H1 (cell line): ENCODE results near the gene DOP1A. TPM values are rescaled to one million over a fixed set of nuclear protein-coding genes. Genes with fewer than 3 reads are reported as not detected.

Experiments
- CTCF ChIA-PET: fragments of 300-600 bp; sonication (Branson Sonifier 250); formaldehyde crosslinking; loops from one replicate; lab custom pipeline; 2021; ENCODE audit not compliant: partially characterized antibody; lab: Charles Lee
- POLR2A ChIA-PET: fragments of 300-600 bp; sonication (Branson Sonifier 250); formaldehyde crosslinking; loops from one replicate; lab custom pipeline; 2021; ENCODE audit warnings: inconsistent platforms; ENCODE audit not compliant: partially characterized antibody; lab: Charles Lee
- DNase-seq, 2 experiments: peaks; one replicate each; pipeline versions ENCODE4 v3.0.0 to v3.0.0-alpha.2; 2010 to 2022; ENCODE audit warnings: low spot score in 2 of 2, low read depth in 1 of 2, mixed read lengths in 1 of 2
- FAIRE-seq: peaks from 2 replicates; lab custom pipeline; 2011; peaks lifted over from hg19 to GRCh38; lab: Jason Lieb, UNC
- H2AFZ ChIP-seq: 2 replicates; pipeline ENCODE4 v1.8.1; 2012; ENCODE audit warnings: low read length, inconsistent platforms
- H2AK5ac ChIP-seq: 2 replicates; pipeline ENCODE4 v1.6.1; 2013; ENCODE audit warnings: low read depth, low read length
- H2BK120ac ChIP-seq: replicated peaks from 2 replicates; pipeline ENCODE3; 2013; ENCODE audit warnings: low read depth, low read length, inconsistent platforms
- H2BK12ac ChIP-seq: 2 replicates; pipeline ENCODE4 v1.6.1; 2013; ENCODE audit warnings: low read depth, low read length
- H2BK15ac ChIP-seq: 2 replicates; pipeline ENCODE4 v1.6.1; 2013; ENCODE audit warnings: low read length
- H2BK20ac ChIP-seq: 2 replicates; pipeline ENCODE4 v1.6.1; 2013; ENCODE audit warnings: low read length
- H2BK5ac ChIP-seq: 2 replicates; pipeline ENCODE4 v1.6.1; 2013; ENCODE audit warnings: low read depth, low read length
- H3K14ac ChIP-seq: 2 replicates; pipeline ENCODE4 v1.6.1; 2013; ENCODE audit warnings: inconsistent platforms; ENCODE audit not compliant: insufficient read length
- H3K18ac ChIP-seq: 2 replicates; pipeline ENCODE4 v1.6.1; 2013; ENCODE audit warnings: low read length; ENCODE audit errors: extremely low read depth
- H3K23ac ChIP-seq: 2 replicates; pipeline ENCODE4 v1.6.1; 2013; ENCODE audit warnings: inconsistent platforms; ENCODE audit not compliant: insufficient read length
- H3K23me2 ChIP-seq: 2 replicates; pipeline ENCODE4 v1.6.1; 2013; ENCODE audit warnings: low read depth, low read length
- H3K27ac ChIP-seq: 2 replicates; pipeline ENCODE4 v1.6.1; 2011; ENCODE audit warnings: low read depth, low read length, inconsistent platforms
- H3K27me3 ChIP-seq, 4 experiments: replicated peaks in 1 of 4; 1 replicate in 1 of 4; 2 replicates in 3 of 4; pipeline versions ENCODE4 v1.6.1 to v1.8.1; 2011 to 2013; ENCODE audit warnings: low read length in 3 of 4, mild to moderate bottlenecking in 3 of 4, inconsistent platforms in 2 of 4, mixed read lengths in 2 of 4, moderate library complexity in 1 of 4; ENCODE audit not compliant: control insufficient read depth in 3 of 4, insufficient read depth in 3 of 4; ENCODE audit errors: extremely low read depth in 1 of 4
- H3K36me3 ChIP-seq, 4 experiments: 2 replicates each; pipeline versions ENCODE4 v1.6.1 to v1.8.1; 2011 to 2013; ENCODE audit warnings: mild to moderate bottlenecking in 4 of 4, low read length in 3 of 4, moderate library complexity in 2 of 4, control low read depth in 1 of 4, inconsistent platforms in 1 of 4; ENCODE audit not compliant: insufficient read depth in 4 of 4, control insufficient read depth in 2 of 4
- H3K4ac ChIP-seq: replicated peaks from 2 replicates; pipeline ENCODE3; 2013; ENCODE audit warnings: low read length, low read depth, mixed read lengths, inconsistent platforms; ENCODE audit not compliant: insufficient read length
- H3K4me1 ChIP-seq, 4 experiments: replicated peaks in 1 of 4; 1 replicate in 1 of 4; 2 replicates in 3 of 4; pipeline versions ENCODE4 v1.6.1 to v1.8.1; 2011 to 2013; ENCODE audit warnings: low read length in 3 of 4, inconsistent platforms in 2 of 4, mixed read lengths in 1 of 4; ENCODE audit not compliant: insufficient read depth in 4 of 4, control insufficient read depth in 3 of 4
- H3K4me2 ChIP-seq, 2 experiments: 2 replicates each; pipeline versions ENCODE4 v1.6.1 to v1.8.1; 2011 to 2013; ENCODE audit warnings: low read depth in 2 of 2, low read length in 2 of 2, control low read depth in 1 of 2, inconsistent platforms in 1 of 2, mild to moderate bottlenecking in 1 of 2; ENCODE audit not compliant: insufficient read depth in 1 of 2
- H3K4me3 ChIP-seq, 4 experiments: fragments of 200-600, 300-600 bp in 1 of 4; sonication (generic), shearing (Covaris generic), sonication (Bioruptor Twin) in 1 of 4; 2 replicates each; pipeline versions ENCODE4 v1.5.1 to v1.8.1; 2011 to 2016; ENCODE audit warnings: low read length in 4 of 4, low read depth in 3 of 4, control low read depth in 2 of 4, inconsistent platforms in 2 of 4, mild to moderate bottlenecking in 2 of 4, mixed read lengths in 1 of 4, moderate library complexity in 1 of 4; ENCODE audit not compliant: insufficient read depth in 2 of 4; ENCODE audit errors: extremely low read depth in 1 of 4
- H3K56ac ChIP-seq: replicated peaks from 2 replicates; pipeline ENCODE3; 2013; ENCODE audit warnings: low read depth, mild to moderate bottlenecking, mixed read lengths, low read length, inconsistent platforms; ENCODE audit not compliant: insufficient read length
- H3K79me1 ChIP-seq: 2 replicates; pipeline ENCODE4 v1.6.1; 2013; ENCODE audit warnings: low read depth, low read length, control low read depth
- H3K79me2 ChIP-seq, 2 experiments: 2 replicates each; pipeline versions ENCODE4 v1.6.1 to v1.8.1; 2012 to 2013; ENCODE audit warnings: low read length in 2 of 2, mild to moderate bottlenecking in 2 of 2, inconsistent platforms in 1 of 2; ENCODE audit not compliant: insufficient read depth in 2 of 2, control insufficient read depth in 1 of 2
- H3K9ac ChIP-seq, 4 experiments: replicated peaks in 1 of 4; 1 replicate in 1 of 4; 2 replicates in 3 of 4; pipeline versions ENCODE4 v1.6.1 to v1.8.1; 2011 to 2013; ENCODE audit warnings: low read depth in 3 of 4, low read length in 3 of 4, control low read depth in 2 of 4, mild to moderate bottlenecking in 2 of 4, moderate library complexity in 2 of 4, inconsistent platforms in 1 of 4; ENCODE audit errors: extremely low read depth in 1 of 4
- H3K9me3 ChIP-seq, 2 experiments: 2 replicates each; pipeline versions ENCODE4 v1.6.1 to v1.8.1; 2012 to 2013; ENCODE audit warnings: mild to moderate bottlenecking in 2 of 2, moderate library complexity in 2 of 2, control low read depth in 1 of 2, inconsistent platforms in 1 of 2, low read depth in 1 of 2, low read length in 1 of 2, mixed read lengths in 1 of 2; ENCODE audit not compliant: insufficient read depth in 2 of 2
- H4K20me1 ChIP-seq, 2 experiments: replicated peaks in 1 of 2; 2 replicates each; pipeline versions ENCODE3 to v1.8.1; 2011 to 2013; ENCODE audit warnings: inconsistent platforms in 2 of 2, low read length in 2 of 2, mild to moderate bottlenecking in 1 of 2; ENCODE audit not compliant: insufficient read depth in 2 of 2, control insufficient read depth in 1 of 2
- H4K5ac ChIP-seq: 2 replicates; pipeline ENCODE4 v1.6.1; 2013; ENCODE audit warnings: low read length, low read depth, mixed read lengths, inconsistent platforms; ENCODE audit not compliant: insufficient read length
- H4K8ac ChIP-seq: 2 replicates; pipeline ENCODE4 v1.8.0; 2013; ENCODE audit warnings: mild to moderate bottlenecking, moderate library complexity, low read length, inconsistent platforms; ENCODE audit not compliant: insufficient read depth; ENCODE audit errors: extremely low read depth
- H4K91ac ChIP-seq: replicated peaks from 2 replicates; pipeline ENCODE3; 2013; ENCODE audit warnings: low read length, mixed read lengths, inconsistent platforms; ENCODE audit not compliant: insufficient read length
- CHD2 ChIP-seq: IDR thresholded peaks from 2 replicates; pipeline ENCODE4 v1.6.1; 2012; ENCODE audit warnings: low read length, improper control_type of control experiment
- CREB1 ChIP-seq: IDR thresholded peaks from 2 replicates; pipeline ENCODE4 v1.6.1; 2012; ENCODE audit warnings: inconsistent platforms
- E2F6 ChIP-seq: IDR thresholded peaks from 2 replicates; pipeline ENCODE4 v1.6.1; 2012; ENCODE audit warnings: inconsistent platforms
- EP300 ChIP-seq, 2 experiments: IDR thresholded peaks; 1 replicate in 1 of 2; 2 replicates in 1 of 2; pipeline ENCODE4 v1.6.1; 2011 to 2012; ENCODE audit warnings: low read depth in 2 of 2, low read length in 2 of 2, mild to moderate bottlenecking in 2 of 2, borderline replicate concordance in 1 of 2, inconsistent platforms in 1 of 2, moderate library complexity in 1 of 2
- GABPA ChIP-seq: IDR thresholded peaks from 2 replicates; pipeline ENCODE4 v1.6.1; 2011; ENCODE audit warnings: mild to moderate bottlenecking, low read length, moderate library complexity, borderline replicate concordance; ENCODE audit not compliant: insufficient read depth
- GTF2F1 ChIP-seq: IDR thresholded peaks from 2 replicates; pipeline ENCODE4 v1.6.1; 2012; ENCODE audit warnings: low read depth, low read length, improper control_type of control experiment, borderline replicate concordance
- NANOG ChIP-seq: IDR thresholded peaks from 2 replicates; pipeline ENCODE4 v1.6.1; 2011; ENCODE audit warnings: low read length, low read depth, mild to moderate bottlenecking, inconsistent platforms; ENCODE audit not compliant: insufficient read depth, poor library complexity, severe bottlenecking
- PHF8 ChIP-seq: fragments of 200-600 bp; sonication (generic); conservative IDR thresholded peaks from 2 replicates; pipeline ENCODE4 v1.7.1; 2012; ENCODE audit warnings: low read depth, mild to moderate bottlenecking, inconsistent platforms, low read length, moderate library complexity
- SIN3A ChIP-seq, 2 experiments: IDR thresholded peaks in 1 of 2; conservative IDR thresholded peaks in 1 of 2; 2 replicates each; pipeline ENCODE4 v1.6.1; 2011 to 2012; ENCODE audit warnings: low read length in 2 of 2, improper control_type of control experiment in 1 of 2, low read depth in 1 of 2, mild to moderate bottlenecking in 1 of 2
- SP4 ChIP-seq: IDR thresholded peaks from 2 replicates; pipeline ENCODE4 v1.6.1; 2012; ENCODE audit warnings: low read length, inconsistent platforms
- WGBS, 2 experiments: shearing (Covaris generic) in 1 of 2; methylation state at CpG; one replicate each; pipeline versions ENCODE4 v1.1.6 to v1.1.7; 2013 to 2015; ENCODE audit warnings: low lambda C conversion rate in 2 of 2, mixed read lengths in 2 of 2, inconsistent platforms in 1 of 2, low coverage in 1 of 2, missing lambda C conversion rate in 1 of 2; ENCODE audit not compliant: insufficient replicate concordance in 2 of 2, insufficient coverage in 1 of 2, insufficient read length in 1 of 2; ENCODE audit errors: extremely low coverage in 1 of 2, missing lambda C conversion rate in 1 of 2; 5-methylcytosine and 5-hydroxymethylcytosine counted together
- polyA plus RNA-seq, 7 experiments: library from polyadenylated mRNA; depleted of rRNA in 3 of 7; stranded (reverse) in 5 of 7; unstranded in 2 of 7; fragments of >200 nt in 5 of 7; fragments of 200-250 nt in 2 of 7; gene quantifications; 1 replicate in 5 of 7; 2 replicates in 1 of 7; 4 replicates in 1 of 7; pipeline versions ENCODE4 v1.2.1 to v1.2.3, GENCODE V29; 2011 to 2013; ENCODE audit warnings: missing spikeins in 2 of 7, mixed read lengths in 2 of 7
- total RNA-seq: library from RNA; stranded (reverse); fragmentation: NEBNext Ultra II Directional; extraction: Animal tissue kit (Norgen Biotek cat#: 25700); gene quantifications from 2 replicates; pipeline ENCODE4 v1.2.1, GENCODE V29; 2021

Gene DOP1A
- total and polyA plus RNA-seq, 2 of the 8 experiments (the other 6 are each of a cell fraction or from before 2014, with no cell fraction given): 7.5 to 14.7 TPM

GRCh38 chr6:83151114-83151513 is 83.6 kb downstream of the DOP1A start:
- Histone ChIP-seq H4K8ac (no peak overlapping the region; the same call in 1 of the 2 replicates), H3K14ac (no peak overlapping the region), H3K36me3 (peaks cover 0 to 39% (median 11%) of the 10 kb centered on the region in 4 experiments; a peak in 5 of 8 replicates), H3K79me1 (no peaks in the 10 kb centered on the region), H2BK20ac (no peak overlapping the region), H4K91ac (no peak overlapping the region), H3K27me3 (no peaks in the 10 kb centered on the region), H2BK5ac (no peak overlapping the region), H3K56ac (no peak overlapping the region), H3K23me2 (no peaks in the 10 kb centered on the region), H4K5ac (no peak overlapping the region), H2BK120ac (no peak overlapping the region), H3K4ac (no peak overlapping the region), H2AFZ (no peak overlapping the region), H3K23ac (no peak overlapping the region), H3K9ac (no peak overlapping the region), H4K20me1 (peaks cover 0 to 3% of the 10 kb centered on the region in 2 experiments), H3K9me3 (no peaks in the 10 kb centered on the region), H3K4me3 (no peak overlapping the region), H2BK12ac (no peak overlapping the region), H3K27ac (no peak overlapping the region), H2AK5ac (no peak overlapping the region), H3K4me2 (no peak overlapping the region), H3K4me1 (no peaks in the 10 kb centered on the region), H2BK15ac (no peak overlapping the region), H3K79me2 (no peaks in the 10 kb centered on the region), H3K18ac (no peak overlapping the region)
- WGBS, 2 experiments: 95% methylated on average over 2 of the region's 2 CpGs; no CpG with 5 or more reads in 1 of the 2 experiments
- FAIRE-seq (no peak), DNase-seq (no peak)
- ChIA-PET POLR2A (no interaction called here), CTCF (no interaction called here)
- TF ChIP-seq NANOG (no peak), CREB1 (no peak), GABPA (no peak), EP300 (IDR thresholded peaks at IDR 0.05; ENCODE audit: borderline replicate concordance in 1 of 2, low read depth in 2 of 2, low read length in 2 of 2) (no peak), GTF2F1 (no peak), SIN3A (conservative IDR thresholded peaks at IDR 0.05 in 1 of 2, IDR thresholded peaks at IDR 0.05 in 1 of 2; ENCODE audit: low read depth in 1 of 2, low read length in 2 of 2) (no peak), E2F6 (no peak), PHF8 (no peak), CHD2 (no peak), SP4 (no peak)
